Stimulated activated CD8-positive, alpha-beta memory T cell treated with anti-CD3 and anti-CD28 coated beads, Interleukin-7, amount 100 ng/mL, for 24 hours (primary cell): ENCODE results near the gene LEUTX.
A peak's percentile ranks its signal among the peaks of the same experiment; 100 is the strongest.
"Not testable (repeated sequence)": the region's sequence is repeated elsewhere in the genome, so short reads cannot be mapped to it uniquely, and the experiment has no call there.

Experiments used
- DNase-seq: peaks from one replicate; pipeline ENCODE4 v3.0.0-alpha.2; 2020; ENCODE audit warnings: low read depth

The LEUTX gene

GRCh38 chr19:39780894-39781293 lies 2.2 kb downstream of the LEUTX start:
- no peak for DNase-seq

- no peak for DNase-seq
These were observed 9.6 kb downstream of the LEUTX start for GRCh38 chr19:39788244-39788643.

GRCh38 chr19:39792999-39793546 lies 14.4 kb downstream of the LEUTX start:
- peak; percentile 47 for DNase-seq

- DNase-seq, result no peak
These were observed 16.3 kb downstream of the LEUTX start for GRCh38 chr19:39795001-39795400.

- no peak for DNase-seq
These were observed 17.4 kb downstream of the LEUTX start for GRCh38 chr19:39796000-39796498.

- DNase-seq, result no peak
These were observed 18.4 kb downstream of the LEUTX start for GRCh38 chr19:39797083-39797482.

GRCh38 chr19:39802958-39803357 lies 24.3 kb downstream of the LEUTX start:
- DNase-seq, result no peak

GRCh38 chr19:39805104-39805503 lies 26.4 kb downstream of the LEUTX start:
- DNase-seq, result no peak

GRCh38 chr19:39807846-39808364 lies 29.3 kb downstream of the LEUTX start:
- DNase-seq, result no peak

- DNase-seq, result not testable (repeated sequence)
These were observed 30.0 kb downstream of the LEUTX start for GRCh38 chr19:39808688-39809087.

GRCh38 chr19:39809368-39809767 lies 30.7 kb downstream of the LEUTX start:
- DNase-seq, result no peak

- DNase-seq, result no peak
These were observed 31.8 kb downstream of the LEUTX start for GRCh38 chr19:39810424-39810823.

GRCh38 chr19:39811064-39811463 lies 32.4 kb downstream of the LEUTX start:
- no peak for DNase-seq

GRCh38 chr19:39813264-39813993 lies 34.8 kb downstream of the LEUTX start:
- no peak for DNase-seq

GRCh38 chr19:39814111-39814510 lies 35.5 kb downstream of the LEUTX start:
- DNase-seq, result not testable (repeated sequence)

- no peak for DNase-seq
These were observed 35.9 kb downstream of the LEUTX start for GRCh38 chr19:39814595-39814994.

- DNase-seq, result no peak
These were observed 37.8 kb downstream of the LEUTX start for GRCh38 chr19:39816287-39817048.

GRCh38 chr19:39817888-39818561 lies 39.4 kb downstream of the LEUTX start:
- no peak for DNase-seq

- DNase-seq, result no peak
These were observed 40.0 kb downstream of the LEUTX start for GRCh38 chr19:39818626-39819097.

GRCh38 chr19:39819786-39820185 lies 41.1 kb downstream of the LEUTX start:
- DNase-seq, result no peak

- no peak for DNase-seq
These were observed 42.0 kb downstream of the LEUTX start for GRCh38 chr19:39820696-39821095.

- DNase-seq, result no peak
These were observed 45.0 kb downstream of the LEUTX start for GRCh38 chr19:39823686-39824085.
